Stimulated activated CD8-positive, alpha-beta memory T cell treated with anti-CD3 and anti-CD28 coated beads, Interleukin-4, amount 100 ng/mL, for 1 hour (primary cell): ENCODE measurements around the gene BMP5.

Source experiments
- DNase-seq, 2 donors: peaks; one replicate each; pipeline ENCODE4 v3.0.0-alpha.2; 2020; ENCODE audit warnings: low read depth in 2 of 2, low spot score in 1 of 2

Gene BMP5

DNA sequence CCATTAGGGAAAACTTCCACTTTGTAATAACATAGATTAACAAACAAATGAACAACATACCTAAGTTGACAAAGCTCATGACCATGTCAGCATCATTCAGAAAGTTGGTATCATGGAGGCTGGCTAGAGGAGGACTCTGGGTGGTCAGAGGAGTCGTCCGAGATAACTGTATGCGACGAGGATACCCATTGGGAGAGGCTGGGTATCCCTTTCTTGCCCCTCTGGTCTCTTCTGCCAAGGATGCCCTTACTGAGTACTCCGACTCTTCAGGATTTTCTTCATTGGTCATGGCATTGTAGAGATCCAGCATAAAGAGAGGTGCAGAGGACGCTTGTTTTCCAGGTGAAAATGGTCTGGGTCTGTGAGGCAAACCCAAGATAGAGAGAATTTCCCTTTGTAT lies 1.1 kb downstream of the BMP5 start:
- no peak for DNase-seq

- no peak for DNase-seq
These were observed 2.5 kb downstream of the BMP5 start for GRCh38 chr6:55872866-55873265.

- no peak for DNase-seq
These were observed 5.1 kb downstream of the BMP5 start for GRCh38 chr6:55870181-55870813.

DNA sequence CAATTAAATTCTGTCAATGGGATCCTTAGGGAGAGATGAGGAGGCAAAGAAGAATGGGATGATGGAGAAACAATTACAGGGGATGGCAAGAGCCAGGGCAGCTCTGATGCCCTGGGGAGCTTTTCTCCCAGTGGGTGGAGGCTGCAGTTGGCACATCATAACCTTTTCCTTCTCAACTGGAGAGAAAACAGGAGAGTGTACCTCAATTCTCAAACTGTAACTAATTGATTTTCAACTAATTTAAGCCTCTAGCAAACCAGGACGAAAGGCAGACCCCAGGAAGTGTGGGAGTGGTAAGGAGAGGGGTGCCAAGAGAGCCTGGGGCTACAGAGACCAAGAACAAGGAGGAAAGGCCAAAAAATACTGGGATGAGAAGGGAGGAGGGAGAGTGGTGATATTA lies 5.7 kb downstream of the BMP5 start:
- DNase-seq = no peak

DNA sequence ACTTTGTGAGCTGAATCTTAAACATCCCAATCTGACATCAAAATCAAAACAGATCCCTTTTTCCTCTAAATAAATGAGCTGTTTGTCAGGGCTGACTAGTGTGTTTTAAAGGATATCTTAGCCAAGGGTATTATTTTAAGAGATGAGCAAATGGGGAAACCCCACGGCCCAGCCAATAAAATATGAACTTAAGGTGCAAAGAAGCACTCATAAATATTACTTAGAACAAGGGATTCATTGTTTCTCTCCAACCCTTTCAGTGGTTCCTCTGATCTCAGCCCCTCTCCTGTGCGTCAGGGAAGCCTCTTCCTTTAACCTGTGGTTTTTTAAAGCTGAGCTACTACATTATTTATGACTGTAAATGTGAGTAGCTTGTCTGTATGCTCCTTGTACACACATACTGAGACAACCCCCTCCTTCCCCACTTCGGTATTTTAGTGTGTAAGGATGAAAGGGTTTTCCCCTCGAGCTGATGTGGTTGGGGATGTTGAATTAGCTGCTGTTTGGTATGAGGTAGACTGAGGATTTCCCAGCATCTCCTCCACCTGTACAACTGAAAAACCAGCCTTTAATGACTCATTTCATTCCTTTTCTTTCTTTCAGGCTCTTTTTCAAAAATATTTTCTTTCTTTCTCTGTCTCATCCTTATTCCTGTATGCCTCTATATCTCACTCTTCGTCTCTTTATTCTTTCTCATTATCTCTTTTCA lies 6.5 kb downstream of the BMP5 start:
- DNase-seq = no peak

GRCh38 chr6:55868176-55868575 lies 7.2 kb downstream of the BMP5 start:
- DNase-seq = no peak

GRCh38 chr6:55866128-55866527 lies 9.3 kb downstream of the BMP5 start:
- no peak for DNase-seq

GRCh38 chr6:55853008-55854001 lies 22.1 kb downstream of the BMP5 start:
- DNase-seq = no peak

DNA sequence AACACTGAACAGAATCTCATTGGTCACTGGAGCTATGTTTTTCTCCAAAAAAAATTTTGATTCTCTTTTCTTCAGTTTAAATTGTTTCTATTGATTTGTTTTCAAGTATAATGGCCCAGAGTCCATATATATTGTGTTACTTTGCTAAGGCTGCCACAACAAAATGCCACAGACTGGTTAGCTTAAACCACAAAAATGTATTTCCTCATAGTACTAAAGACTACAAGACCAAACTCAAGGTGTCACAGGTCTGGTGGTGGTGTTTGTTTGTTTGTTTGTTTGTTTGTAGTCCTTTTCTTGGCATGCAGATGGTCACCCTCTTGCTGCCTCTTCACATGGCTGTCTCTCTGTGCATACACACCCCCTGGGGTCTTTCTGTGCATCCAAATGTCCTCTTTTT lies 34.0 kb downstream of the BMP5 start:
- no peak for DNase-seq

DNA sequence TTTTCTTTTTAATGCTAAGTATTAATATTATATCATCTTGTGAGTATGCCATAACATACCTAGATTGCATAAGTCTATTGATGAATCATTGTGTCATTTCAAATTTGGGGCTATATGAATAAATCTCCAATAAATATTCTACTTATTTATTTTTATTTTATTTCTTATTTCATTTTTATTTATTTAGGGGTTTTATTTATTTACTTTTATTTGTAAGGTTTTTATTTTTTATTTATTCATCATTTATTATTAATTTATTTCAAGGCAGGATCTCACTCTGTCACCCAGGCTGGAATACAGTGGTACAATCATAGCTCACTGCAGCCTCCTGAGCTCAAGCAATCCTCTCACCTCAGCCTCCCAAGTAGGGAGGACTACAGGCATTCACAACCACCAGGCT lies 36.3 kb downstream of the BMP5 start:
- DNase-seq = no peak

DNA sequence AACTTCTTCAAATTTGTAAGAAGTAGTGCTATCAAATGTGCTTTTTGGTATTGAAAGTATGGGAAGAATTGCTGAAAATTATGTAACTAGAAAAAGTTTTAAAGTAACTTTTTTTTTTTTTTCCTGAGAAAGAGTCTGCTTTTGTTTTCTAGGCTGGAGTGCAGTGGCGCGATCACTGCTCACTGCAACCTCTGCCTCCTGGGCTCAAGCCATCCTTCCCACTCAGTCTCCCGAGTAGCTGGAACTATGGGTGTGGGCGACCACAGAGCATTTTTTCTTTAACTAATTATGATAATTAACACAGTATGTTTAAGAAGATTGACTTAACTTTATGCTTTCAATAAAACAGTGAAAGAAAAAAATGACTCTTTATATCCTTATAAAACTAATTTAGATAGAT lies 38.4 kb downstream of the BMP5 start:
- DNase-seq = no peak

- no peak for DNase-seq
These were observed 38.9 kb downstream of the BMP5 start for GRCh38 chr6:55836481-55836880.

DNA sequence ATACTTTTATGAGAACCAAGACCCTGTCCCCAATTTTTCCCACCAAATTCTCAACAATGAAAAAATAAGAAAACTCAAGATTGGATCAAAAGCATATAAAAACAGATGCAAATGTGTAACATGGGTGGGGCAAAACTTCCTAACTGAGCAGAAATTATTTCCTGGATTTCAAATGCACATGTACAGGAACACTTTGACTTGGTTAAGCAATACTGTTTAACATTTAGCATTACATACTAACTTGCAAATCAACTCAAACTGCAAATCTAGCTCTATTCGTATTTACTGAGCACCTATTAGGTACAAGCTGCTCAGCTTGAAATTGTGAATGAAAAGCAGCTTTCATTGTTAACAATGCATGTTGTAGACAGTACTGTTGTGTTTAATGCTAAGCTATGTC lies 40.2 kb downstream of the BMP5 start:
- DNase-seq = no peak

GRCh38 chr6:55833284-55833683 lies 42.1 kb downstream of the BMP5 start:
- DNase-seq = no peak

GRCh38 chr6:55827818-55828522 lies 47.4 kb downstream of the BMP5 start:
- no peak for DNase-seq

GRCh38 chr6:55826941-55827340 lies 48.4 kb downstream of the BMP5 start:
- DNase-seq = no peak

GRCh38 chr6:55825402-55826051 lies 49.9 kb downstream of the BMP5 start:
- no peak for DNase-seq

DNA sequence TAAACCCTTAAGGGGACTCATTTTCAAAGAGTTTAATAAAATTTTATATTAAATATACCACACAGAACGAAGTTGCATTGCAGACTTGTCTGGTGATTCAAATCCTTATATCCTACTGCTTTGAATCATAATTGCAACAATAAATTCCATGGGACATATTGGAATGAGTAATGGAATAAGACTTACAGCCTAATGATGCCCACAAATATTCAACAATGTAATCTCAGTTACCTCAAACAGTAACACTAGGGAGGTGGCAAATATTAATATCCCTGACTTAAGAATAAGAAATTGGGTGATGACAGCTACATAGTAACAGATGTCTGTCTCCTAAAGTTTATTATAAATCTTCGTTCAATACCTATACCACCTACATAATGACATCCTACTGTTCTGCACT lies 52.6 kb downstream of the BMP5 start:
- no peak for DNase-seq

- DNase-seq = no peak
These were observed 53.4 kb downstream of the BMP5 start for GRCh38 chr6:55822005-55822404.

- DNase-seq = no peak
These were observed 54.7 kb downstream of the BMP5 start for GRCh38 chr6:55820696-55821095.

DNA sequence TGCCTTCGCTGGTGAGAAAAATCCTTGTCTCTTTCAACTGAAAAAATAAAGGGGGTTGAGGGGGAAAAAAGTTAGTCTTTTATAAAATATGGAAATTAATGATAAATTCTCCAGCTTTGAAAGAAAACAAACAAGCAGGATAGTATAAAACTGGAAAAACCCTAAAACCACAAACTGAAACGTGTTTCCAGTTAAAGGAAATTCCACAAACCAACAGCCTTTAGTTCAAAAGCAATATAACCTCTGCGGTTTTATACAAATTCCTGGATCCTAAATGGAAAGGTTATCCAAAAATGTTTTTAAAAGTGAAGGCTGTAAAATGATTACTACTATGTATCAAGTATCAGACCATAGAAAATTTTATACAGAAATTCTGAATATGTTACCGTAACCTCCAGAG lies 55.6 kb downstream of the BMP5 start:
- DNase-seq = no peak
